SK-N-SH treated with all-trans-retinoic acid at 6 μM for 48 hours (cell line): ENCODE measurements around the gene CCDC38.

ENCODE experiments used
- ARNTL ChIP-seq: fragments of 450-650 bp; formaldehyde crosslinking; IDR thresholded peaks from 2 replicates; pipeline ENCODE4 v1.5.0; 2020; ENCODE audit warnings: low read depth, mild to moderate bottlenecking, moderate library complexity, borderline replicate concordance
- ZFP3 ChIP-seq: fragments of 250-450 bp; sonication (Bioruptor Pico); IDR thresholded peaks from 2 replicates; pipeline ENCODE4 v1.5.0; 2020; ENCODE audit warnings: mild to moderate bottlenecking, moderate library complexity
- ZNF565 ChIP-seq: fragments of 450-650 bp; formaldehyde crosslinking; conservative IDR thresholded peaks from 2 replicates; pipeline ENCODE4 v1.5.0; 2020; ENCODE audit warnings: low read depth, mild to moderate bottlenecking, moderate library complexity
- TF ChIP-seq, protein P1 (sequence below): fragments of 250-450 bp; sonication (Bioruptor Pico); IDR thresholded peaks from 2 replicates; pipeline ENCODE4 v1.8.0; 2021; ENCODE audit warnings: low read depth, mild to moderate bottlenecking, moderate library complexity, borderline replicate concordance

DNA sequence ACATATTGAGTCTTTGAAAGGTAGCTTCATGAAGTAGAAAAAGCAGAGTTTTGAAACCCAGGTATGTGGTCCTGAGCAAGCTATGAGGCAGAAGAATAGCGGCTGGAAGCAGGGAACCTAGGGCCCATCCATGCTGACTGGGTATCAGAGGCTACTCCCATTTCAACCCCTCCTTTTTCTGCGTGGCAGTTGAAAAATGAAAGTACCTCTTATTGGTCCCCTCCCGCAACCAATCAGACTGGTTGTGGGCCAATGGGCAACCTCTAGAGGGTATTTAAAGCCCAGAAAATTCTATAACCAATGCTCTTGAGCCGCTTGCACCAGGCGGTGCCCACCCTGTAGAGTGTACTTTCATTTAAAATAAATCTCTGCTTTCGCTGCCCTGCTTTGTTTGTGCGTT is 85.3 kb downstream of the CCDC38 start:
- TF ChIP-seq ZFP3 (CRISPR knock-in tag) (no peak), ARNTL (CRISPR knock-in tag) (no peak), ZNF565 (no peak)
- TF ChIP-seq, protein P1, sequence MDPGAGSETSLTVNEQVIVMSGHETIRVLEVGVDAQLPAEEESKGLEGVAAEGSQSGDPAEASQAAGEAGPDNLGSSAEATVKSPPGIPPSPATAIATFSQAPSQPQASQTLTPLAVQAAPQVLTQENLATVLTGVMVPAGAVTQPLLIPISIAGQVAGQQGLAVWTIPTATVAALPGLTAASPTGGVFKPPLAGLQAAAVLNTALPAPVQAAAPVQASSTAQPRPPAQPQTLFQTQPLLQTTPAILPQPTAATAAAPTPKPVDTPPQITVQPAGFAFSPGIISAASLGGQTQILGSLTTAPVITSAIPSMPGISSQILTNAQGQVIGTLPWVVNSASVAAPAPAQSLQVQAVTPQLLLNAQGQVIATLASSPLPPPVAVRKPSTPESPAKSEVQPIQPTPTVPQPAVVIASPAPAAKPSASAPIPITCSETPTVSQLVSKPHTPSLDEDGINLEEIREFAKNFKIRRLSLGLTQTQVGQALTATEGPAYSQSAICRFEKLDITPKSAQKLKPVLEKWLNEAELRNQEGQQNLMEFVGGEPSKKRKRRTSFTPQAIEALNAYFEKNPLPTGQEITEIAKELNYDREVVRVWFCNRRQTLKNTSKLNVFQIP (CRISPR knock-in tag) = no peak
